Erythroblast (primary cell): ENCODE data around the gene CBX5.
"Not testable (repeated sequence)": the region's sequence is repeated elsewhere in the genome, so short reads cannot be mapped to it uniquely, and the experiment has no call there.

Source experiments
- DNase-seq, 2 experiments: peaks; one replicate each; lab custom pipeline; 2025; lab: John Stamatoyannopoulos, UW
- GATA1 ChIP-seq: IDR thresholded peaks from 2 replicates; pipeline ENCODE4 v1.6.1; 2011; ENCODE audit warnings: low read depth, mild to moderate bottlenecking, control low read depth, low read length, moderate library complexity
- POLR2A ChIP-seq: IDR thresholded peaks from 2 replicates; pipeline ENCODE4 v1.6.1; 2011; ENCODE audit warnings: mild to moderate bottlenecking, low read length

Gene CBX5

DNA sequence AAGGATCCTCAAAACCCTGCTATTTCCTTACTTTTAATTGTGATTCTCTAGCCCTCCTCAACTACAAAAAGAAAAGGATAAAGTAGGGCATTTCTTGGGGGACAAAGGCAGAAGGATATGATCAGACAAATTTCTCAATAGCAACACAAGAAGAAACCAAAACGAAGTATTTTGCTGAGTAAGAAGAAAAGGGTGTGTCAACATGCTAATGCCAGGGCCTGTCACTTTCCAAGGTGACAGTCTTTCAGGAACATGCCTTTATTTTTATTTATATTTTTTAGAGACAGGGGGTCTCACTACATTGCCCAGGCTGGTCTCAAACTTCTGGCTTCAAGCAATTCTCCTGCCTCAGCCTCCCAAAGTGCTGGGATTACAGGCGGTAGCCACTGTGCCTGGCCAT lies 39.8 kb downstream of the CBX5 start:
- DNase-seq = peak; percentile 36 to 64
- no peak for TF ChIP-seq GATA1
- no peak for TF ChIP-seq POLR2A

DNA sequence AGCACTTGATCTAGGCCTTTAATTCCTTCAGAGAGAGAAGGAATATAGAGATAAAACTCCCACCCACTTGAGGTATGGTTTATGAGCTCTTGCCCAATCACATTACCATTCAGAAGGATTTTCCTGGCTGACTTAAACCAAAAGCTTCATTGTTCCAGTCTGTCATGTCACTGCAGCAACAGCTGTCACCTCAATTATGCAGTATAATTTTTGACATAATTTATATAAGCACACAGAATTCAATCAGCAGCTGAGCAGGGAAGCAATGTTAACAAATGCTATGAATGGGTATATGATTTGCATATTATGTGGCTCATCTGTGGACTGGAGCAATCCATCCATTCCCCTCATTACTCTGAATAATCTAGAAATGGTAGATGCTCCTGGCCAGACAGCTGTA lies 40.3 kb downstream of the CBX5 start:
- no peak for TF ChIP-seq POLR2A
- no peak for TF ChIP-seq GATA1
- no peak for DNase-seq

DNA sequence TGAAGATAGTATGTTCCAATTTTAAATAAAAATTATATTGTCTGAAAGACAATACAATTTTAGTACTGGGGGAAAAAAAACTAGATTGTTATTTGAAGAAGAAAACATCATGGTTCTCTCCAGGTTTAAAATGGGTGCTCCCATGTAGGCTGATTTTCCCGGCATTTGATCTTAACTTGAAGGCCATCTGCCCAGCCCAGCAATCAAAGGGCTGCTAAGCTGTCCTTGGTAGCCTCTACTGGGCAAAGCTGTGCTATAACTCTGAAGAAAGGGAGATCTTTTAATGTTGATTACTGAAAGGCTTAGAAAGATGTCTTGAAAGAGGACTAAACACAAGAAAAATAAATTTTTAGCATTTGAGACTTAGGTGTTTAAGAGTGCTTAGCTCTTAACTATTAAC lies 41.4 kb downstream of the CBX5 start:
- DNase-seq = no peak
- TF ChIP-seq POLR2A (no peak), GATA1 (no peak)

DNA sequence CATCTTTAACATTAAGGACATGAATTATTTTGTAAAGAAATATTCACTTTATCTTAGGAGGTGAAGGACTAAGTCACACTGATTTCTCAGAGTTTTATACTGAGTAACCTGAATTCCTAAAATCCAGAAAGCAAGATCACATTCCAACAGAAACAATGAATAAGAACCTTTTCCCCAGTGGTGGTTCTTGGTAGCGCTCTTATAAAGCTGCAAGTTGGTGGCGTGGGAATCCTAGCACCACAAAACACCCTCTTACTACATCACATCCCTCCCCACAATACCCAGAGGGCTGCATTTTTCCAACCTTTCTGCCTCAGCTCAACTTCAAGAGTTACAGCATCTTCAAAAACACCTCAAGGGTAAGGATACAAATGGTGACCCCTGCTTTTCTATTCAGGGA lies 47.1 kb downstream of the CBX5 start:
- TF ChIP-seq GATA1 = no peak
- no peak for TF ChIP-seq POLR2A
- DNase-seq = no peak

DNA sequence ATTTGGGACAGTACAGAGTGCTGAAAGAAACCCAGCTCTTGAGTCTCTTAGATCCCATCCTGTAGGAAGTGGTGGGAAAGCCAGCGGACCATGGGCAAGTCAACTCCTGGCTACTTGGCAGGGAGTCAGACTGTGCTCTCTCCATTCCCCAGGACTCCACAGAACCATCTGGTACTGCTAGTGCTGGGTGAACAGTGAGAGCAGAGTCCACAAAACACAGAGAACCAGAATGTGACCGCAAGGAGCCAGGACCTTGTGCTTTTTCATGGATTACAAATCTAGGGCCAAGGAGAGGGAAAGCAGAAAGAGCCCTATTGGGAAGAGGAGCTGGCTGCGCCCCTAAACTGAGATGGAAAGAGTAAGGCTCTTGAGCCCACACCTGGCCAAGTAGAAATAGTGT lies 48.7 kb downstream of the CBX5 start:
- DNase-seq = not testable (repeated sequence)

DNA sequence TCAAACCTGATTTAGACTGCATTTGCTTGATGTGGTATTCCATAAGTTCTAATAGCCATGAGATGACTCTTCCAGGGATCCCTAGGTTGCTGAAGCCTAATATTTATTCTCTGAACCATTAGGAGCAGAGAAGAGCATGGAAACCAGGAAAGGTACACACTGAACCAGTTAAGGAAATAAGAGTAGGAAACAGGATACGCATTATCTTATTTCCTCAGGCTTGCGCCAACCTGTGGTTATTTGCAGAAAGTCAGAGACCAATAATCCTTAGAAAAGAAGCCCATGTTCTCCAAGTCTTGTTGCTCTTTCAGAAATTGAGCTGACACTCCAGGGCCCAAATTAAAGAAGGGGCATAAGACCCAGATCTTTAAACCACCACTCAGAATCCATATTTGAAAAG lies 49.4 kb downstream of the CBX5 start:
- TF ChIP-seq GATA1 = no peak
- TF ChIP-seq POLR2A = no peak
- DNase-seq = no peak

DNA sequence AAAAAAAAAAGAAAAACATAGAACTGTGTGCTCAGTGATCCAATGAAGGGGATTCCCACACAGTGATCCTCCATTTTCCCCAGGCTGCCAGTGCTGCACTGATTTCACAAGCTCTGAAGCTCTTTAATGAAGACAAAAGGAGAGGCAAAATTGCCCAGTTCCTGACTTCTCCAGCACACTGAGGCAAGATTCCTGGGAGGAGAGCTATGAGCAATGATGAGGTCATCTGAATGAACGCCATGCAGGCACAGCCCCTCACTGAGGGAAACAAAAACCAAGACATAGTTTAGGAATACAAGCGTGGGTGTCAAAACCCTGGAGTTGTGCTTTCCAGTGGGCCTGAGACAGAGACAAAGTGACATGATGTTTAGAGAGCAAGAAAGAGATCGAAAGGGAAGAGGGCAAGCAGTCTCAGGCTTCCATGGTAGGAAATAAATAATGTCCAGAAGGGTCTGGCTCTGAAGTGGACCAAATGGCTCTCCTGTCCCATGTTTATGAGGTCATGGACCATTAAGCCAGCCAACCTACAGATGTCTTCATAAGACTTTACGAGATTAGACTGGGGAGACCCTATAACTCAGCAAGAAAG lies 50.2 kb downstream of the CBX5 start:
- no peak for DNase-seq
- TF ChIP-seq POLR2A = no peak
- TF ChIP-seq GATA1 = no peak

DNA sequence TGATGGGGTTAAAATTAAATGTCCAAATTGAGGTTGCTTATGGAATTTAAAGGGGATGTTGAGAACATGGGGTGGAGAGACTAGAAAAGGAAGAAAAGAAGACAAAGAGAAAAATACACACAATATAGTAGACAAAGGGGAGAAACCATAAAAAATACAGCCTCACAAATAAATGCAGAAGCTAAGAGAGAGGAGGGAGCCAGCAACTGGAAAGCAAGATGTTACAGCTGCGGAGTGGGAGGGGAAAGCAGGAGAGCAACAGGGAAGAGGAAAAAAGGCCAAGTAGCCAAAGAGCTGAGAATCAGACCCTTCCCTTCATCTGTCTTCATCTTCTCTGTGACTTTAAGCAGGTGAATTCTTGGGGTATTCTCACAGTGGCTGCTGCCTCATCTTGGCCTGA lies 51.5 kb downstream of the CBX5 start:
- no peak for DNase-seq
- no peak for TF ChIP-seq POLR2A
- no peak for TF ChIP-seq GATA1

DNA sequence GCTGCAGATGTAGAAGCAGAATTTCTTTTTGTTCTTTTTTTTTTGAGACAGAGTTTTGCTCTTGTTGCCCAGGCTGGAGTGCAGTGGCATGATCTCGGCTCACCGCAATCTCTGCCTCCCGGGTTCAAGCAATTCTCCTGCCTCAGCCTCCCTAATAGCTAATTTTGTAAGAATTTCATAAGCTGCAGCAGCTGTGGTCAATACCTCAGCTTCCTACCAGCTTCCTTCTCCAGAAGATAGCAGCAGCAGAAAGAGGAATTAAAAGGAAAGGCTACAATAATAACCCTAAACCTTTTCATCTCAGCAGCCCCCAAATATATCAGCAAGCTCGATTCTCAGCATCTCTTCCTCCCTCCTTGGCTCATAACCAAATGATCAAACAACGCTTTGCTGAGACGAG lies 52.0 kb downstream of the CBX5 start:
- DNase-seq = not testable (repeated sequence)

DNA sequence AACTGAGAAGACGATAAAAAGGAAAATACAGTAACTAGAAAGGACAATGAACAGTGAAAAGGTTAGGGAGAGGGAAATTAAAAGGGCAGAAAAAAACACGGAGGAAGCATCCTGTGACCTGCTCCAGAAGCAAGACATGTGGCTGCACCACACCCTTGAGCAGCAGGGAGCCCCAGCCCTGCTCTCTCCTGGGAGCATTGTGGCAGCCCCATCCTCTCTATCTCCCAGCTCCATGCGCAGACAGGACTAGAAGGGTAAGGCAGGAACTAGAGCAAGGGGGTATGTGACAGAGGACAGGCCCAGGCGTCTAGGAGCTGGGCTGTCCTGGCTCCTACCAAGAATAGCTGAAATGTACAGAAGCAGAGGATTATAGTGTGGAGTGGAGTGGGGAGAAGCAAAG lies 52.5 kb downstream of the CBX5 start:
- no peak for TF ChIP-seq POLR2A
- no peak for TF ChIP-seq GATA1
- no peak for DNase-seq

DNA sequence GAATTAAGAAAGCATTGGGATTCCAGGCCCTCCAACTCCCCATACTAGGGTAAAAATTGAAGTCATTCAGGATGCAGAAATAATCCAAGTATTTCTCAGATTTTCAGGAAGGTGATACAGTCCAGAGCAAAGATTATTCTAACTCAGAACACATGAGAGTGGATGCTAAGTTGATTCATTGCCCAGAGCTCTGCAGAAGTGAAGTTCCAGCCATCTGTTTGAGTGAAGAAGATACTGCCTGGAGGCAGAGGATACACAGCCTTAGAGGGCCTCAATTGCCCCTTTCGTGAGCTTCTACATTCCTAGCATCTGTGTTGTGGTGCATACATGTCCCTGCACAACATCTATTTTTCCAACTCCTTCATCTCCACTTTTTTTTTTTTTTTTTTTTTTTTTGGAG lies 54.3 kb downstream of the CBX5 start:
- no peak for DNase-seq
- TF ChIP-seq POLR2A = no peak
- no peak for TF ChIP-seq GATA1

DNA sequence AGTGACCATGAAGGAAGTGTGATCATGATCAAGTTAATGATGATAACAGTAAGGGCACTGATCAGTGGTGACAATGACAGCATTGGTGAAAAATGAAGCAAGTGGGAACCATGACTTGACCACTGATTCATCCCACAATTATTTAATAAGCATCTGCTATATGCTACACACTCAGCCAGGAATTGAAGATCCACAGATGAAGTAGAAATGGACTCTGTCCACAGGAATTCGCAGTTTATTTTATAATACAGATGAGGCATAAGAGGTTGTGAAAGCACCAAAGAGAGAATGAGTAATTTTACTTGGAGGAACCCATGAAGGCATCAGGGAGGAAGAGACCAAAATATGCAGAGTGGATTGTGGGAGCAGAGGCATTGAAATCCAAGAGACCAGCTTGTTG lies 57.3 kb downstream of the CBX5 start:
- no peak for DNase-seq
- no peak for TF ChIP-seq POLR2A
- TF ChIP-seq GATA1 = no peak

DNA sequence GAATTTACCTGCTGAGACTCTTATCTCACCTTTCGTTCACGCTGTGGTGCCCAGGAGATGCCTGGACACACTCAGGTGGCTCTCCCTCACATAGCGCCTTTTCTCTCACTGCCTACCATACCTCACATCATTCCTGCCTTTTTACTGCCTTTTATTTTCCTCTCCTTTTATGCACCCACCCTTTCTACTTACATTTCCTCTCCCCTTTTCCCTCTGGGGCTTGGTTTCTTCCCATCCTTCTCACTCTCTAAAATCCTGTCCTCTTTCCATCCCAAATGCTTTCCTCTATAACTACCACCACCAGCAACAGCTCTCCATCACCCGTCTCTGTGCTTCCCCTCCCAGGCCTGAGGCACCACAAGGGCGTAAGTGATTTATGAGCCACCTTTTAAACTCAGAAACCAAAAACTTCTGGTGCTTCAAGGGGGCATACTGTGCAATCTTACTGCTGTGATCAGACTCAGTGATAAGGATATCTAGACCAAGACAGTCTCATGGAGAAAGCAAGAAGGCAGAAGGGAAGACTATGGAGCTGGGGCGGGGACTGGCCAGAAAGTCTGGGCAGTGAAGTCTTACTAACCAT lies 58.4 kb downstream of the CBX5 start:
- DNase-seq = no peak
- TF ChIP-seq GATA1 (no peak), POLR2A (no peak)

DNA sequence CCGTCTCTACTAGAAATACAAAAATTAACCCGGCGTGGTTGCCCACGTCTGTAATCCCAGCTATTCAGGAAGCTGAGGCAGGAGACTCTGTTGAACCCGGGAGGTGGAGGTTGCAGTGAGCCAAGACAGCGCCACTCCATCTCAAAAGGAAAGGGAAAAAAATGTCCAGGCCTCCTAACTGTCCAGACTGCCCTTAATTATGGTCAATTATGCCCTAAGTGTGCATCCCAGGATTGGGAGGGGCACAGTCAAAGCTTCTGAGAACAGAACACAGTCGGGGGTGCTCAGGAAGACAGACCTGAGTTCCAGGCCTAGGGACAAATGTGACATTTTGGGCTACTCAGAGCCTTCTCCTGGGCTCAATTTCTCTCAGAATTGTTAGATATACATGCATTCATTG lies 59.4 kb downstream of the CBX5 start:
- DNase-seq = no peak
- TF ChIP-seq GATA1 (no peak), POLR2A (no peak)

DNA sequence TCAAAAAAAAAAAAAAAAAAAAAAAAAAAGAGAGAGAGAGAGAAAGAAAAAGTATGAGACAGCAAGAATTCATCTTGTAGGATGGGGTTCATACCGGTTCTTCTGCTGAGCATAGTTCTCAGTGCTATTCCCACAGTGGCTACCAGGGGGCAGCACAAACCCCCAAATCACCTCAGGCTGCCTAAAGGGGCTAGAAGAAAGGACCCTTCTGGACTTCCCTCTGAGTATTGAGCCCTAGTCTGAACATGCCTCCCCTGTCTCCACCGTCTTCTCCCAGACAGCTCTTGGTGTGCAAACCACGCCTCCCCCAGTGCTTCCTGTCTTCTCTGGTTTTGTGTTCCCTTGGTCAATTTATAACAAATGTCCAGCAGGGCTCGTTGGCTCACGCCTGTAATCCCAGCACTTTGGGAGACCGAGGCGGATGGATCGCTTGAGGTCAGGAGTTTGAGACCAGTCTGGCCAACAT lies 59.8 kb downstream of the CBX5 start:
- TF ChIP-seq POLR2A (no peak), GATA1 (no peak)

More for the DNA sequence above, 59.8 kb downstream of the CBX5 start:
- peak; percentile 72 to 86 for DNase-seq
